Thyroid gland (tissue), 4 donors: Measurements from ENCODE around the gene GRWD1.

Source experiments
- CTCF ChIP-seq, 6 experiments: fragments of 200-600 bp in 3 of 6; fragments of 450-650 bp in 3 of 6; sonication (generic) in 3 of 6; IDR thresholded peaks; one replicate each; pipeline ENCODE4 v1.5.1; 2016 to 2019; ENCODE audit warnings: antibody characterized with exemption in 6 of 6, mild to moderate bottlenecking in 2 of 6, inconsistent platforms in 1 of 6, moderate library complexity in 1 of 6
- POLR2A ChIP-seq, 2 donors: fragments of 450-650 bp; IDR thresholded peaks; one replicate each; pipeline ENCODE4 v1.6.1; 2017; ENCODE audit warnings: antibody characterized with exemption in 2 of 2, mild to moderate bottlenecking in 2 of 2, moderate library complexity in 1 of 2

GRCh38 chr19:48489608-48490216, 43.9 kb downstream of the GRWD1 start:
- peak; percentile 89 to 96 (median 91) for TF ChIP-seq CTCF (IDR thresholded peaks at IDR 0.05)
- no peak for TF ChIP-seq POLR2A (IDR thresholded peaks at IDR 0.05)
